Caki2 (cell line): ENCODE data around the gene SPON1. TPM values are rescaled to one million over a fixed set of nuclear protein-coding genes. Genes with fewer than 3 reads are reported as not detected.
"Not testable (repeated sequence)": the region's sequence is repeated elsewhere in the genome, so short reads cannot be mapped to it uniquely, and the experiment has no call there.

Experiments used
- DNase-seq: peaks from one replicate; pipeline ENCODE4 v3.0.0-alpha.2; 2015; ENCODE audit warnings: low read depth
- in situ Hi-C: cut with HindIII; loops from 2 replicates; pipeline ENCODE4 v1.10.0; 2016; ENCODE audit warnings: low sequenced_read_pairs, low pct_unique_long_range_greater_than_20kb, mixed read lengths
- total RNA-seq: library from RNA; depleted of rRNA; stranded (reverse); fragments of >200 nt; shearing (Covaris generic); gene quantifications from 2 replicates; pipeline ENCODE4 v1.2.3, GENCODE V29; 2014; ENCODE audit warnings: low replicate concordance

The SPON1 gene
- total RNA-seq, 1 experiment from 2014 or later: 0.54 TPM

DNA sequence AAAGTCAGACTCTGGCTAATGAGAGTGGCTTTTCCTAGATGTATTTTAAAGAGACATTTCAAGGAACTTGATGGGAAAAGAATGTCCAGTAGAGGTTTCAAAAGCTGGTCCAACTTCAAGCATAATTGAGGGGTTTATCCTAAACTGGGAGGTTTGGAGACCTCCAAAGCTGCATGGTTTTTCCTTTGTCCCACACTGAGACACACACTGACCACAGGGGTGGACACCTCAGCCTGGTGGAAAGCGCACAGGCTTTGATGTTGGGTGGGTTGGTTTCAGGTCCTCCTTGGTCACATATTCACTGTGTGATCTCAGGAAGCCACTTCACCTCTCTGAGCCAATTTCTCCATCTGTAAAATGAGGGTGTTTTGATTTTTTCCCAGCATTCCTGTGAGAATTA, 4.0 kb downstream of the SPON1 start:
- DNase-seq: no peak
- in situ Hi-C loops: no loop called here

DNA sequence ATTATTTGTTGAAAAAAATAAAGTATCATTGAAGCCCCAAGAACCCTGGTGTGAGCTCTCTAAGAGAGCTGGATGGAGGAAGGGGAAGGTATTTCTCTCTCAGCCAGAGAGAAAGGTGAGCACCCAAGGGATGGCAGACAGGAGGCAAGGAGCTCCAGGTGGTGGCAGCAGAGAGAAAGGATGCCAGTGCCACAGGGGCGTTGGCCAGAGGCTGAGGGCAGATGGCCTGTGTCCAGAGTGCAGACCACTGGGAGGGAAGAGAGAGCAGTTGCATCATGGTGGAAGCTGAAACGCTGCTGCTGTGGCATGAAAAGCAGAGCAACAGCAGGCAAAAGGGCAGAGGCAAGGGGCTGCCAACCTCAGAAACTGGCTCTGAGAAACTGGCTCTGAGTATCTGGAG, 8.5 kb downstream of the SPON1 start:
- in situ Hi-C loops: no loop called here
- DNase-seq: peak; percentile 61

DNA sequence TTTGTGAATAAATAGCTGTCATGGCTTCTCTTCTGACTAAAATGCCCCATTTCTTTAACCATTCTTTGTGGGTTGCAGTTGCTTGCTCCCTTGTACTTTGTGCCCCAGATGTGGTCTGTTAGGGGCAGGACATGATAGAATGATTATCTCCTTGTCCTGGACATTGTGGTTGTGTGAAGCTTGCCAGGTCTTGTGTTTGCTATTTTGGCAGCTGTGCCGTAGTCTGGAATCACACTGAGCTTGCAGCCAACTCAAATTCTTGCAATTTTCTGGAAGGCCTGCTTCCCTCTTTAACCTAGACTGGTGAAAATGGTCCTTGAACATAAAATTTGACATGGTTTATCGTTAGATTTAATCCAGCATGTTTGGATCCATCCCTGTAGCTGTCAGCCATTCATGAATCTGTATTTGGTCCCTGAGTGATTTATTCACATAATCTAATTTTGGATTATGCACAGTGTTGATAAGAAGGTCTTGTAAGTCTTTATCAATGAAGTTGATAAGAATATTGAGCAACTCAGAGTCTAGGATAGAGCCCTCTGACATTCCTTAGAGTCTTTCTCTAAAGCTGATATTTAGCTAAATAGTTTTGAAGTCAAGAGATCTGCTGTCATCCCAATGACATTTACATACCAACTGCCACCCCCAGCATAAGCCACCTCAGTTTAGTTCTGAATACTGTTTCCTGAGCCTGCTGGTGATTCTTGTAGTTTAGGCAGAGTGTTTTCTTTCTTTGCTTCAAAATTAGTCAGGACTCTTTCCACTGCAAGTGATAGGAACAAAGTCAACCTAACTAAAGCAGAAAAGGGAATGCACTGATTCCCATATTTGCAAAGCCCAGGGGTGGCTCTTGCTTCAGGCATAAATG, 9.8 kb downstream of the SPON1 start:
- DNase-seq: no peak
- in situ Hi-C loops: no loop called here

DNA sequence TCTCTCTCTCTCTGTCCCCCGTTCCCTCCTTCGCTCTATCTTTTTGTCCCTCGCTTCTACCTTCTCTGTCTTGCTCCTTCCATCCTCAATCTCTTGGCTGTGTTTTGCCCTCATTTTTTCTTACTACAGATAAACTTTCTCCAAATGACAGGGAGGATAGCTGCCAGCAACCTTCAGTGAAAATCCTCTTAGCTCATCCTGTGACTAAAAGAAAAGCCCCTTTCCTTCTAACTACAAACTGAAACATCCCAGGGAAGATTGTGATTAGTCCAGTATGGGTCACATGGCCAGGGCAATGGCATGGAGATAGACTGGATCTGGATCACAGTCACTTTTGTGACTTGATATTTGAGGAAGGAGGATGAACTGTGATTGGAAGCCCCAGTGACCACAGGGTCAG, 10.4 kb downstream of the SPON1 start:
- in situ Hi-C loops: no loop called here

DNA sequence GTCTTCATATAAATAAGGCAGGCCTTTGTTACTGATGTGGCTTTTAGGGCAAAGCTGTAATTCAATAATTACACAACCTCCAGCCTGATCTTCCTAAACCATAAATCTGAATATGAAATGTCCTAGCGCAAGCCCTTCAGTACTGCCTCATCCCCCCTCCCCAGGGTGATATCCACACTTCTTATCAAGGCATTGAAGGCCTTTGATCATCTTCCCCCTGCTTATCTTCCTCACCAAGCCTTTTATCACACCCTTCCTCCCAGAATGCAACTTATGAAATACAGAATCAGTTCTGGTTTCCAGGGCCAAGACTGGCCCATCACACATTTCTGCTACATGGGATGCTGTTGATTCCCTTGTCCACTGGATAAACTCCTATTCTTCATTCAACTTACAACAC, 12.1 kb downstream of the SPON1 start:
- in situ Hi-C loops: no loop called here
- no peak for DNase-seq

More for the DNA sequence above, 10.4 kb downstream of the SPON1 start:
- DNase-seq: no peak

DNA sequence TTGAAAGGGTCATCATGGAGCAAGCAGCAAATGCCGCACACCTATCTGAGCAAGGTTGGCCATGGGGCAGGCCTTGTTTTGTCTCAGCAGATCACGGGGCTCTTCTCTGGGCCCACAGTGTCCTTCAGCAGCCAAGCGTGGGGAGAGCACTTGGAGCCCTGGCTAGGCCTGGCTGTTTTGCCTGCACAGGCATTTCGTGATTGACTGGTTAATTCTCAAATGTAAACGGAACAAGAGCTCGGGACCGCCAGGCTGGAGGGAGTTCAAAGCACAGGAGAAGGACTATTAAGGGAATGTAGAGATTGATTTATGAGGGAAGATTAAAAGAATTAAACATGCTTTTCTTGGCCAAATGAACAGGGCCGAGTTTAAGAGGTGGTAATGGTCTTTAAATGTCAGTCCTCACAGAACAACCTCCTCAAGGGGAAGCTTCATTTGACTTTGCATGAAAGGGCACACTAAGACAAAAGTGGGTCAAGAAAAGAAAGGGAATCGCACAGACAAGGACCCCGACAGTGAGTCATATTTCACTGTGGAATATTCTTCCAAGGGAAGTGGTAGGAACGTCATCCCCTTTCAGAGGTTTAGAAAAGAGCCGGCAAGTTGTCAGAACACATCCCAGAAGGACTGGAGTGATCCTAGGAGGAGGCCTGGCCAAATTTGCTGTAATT, 20.7 kb downstream of the SPON1 start:
- in situ Hi-C loops: no loop called here
- no peak for DNase-seq

DNA sequence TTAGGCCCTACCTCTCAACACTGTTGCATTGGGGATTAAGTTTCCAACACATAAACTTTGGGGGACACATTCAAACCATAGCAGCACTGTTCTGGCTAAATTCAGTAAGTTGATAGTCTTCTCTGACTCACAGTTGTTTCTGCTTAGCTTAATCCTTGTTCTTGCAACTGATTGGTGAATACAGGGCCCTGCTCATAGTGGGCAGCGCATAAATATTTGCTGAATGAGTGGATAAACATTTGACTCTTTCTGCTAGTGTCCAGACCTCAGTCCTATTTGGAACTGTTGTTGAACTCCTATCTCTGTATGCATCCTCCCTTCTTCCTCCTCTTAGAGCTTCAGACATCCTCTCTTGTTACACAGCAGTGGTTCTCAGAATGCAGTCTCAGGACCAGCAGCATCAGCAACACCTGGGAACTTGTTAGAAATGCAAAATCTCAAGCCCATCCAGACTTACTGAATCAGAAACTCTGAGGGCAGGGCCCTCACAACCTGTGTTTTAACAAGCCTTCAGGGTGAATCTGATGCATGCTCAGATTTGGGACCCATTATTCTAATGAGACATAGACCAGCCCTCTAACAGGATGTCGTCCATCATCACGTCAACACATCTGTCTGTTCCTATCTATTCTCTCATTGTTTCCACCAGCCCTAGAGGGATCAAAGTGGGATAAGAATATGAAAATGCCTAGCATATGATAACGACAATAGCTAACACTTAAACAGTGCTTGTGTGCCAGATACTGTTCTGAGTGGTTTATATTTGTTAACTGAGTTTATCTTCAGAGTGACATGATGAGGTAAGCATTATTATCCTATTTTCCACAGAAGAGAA, 22.3 kb downstream of the SPON1 start:
- in situ Hi-C loops: no loop called here
- DNase-seq: no peak

DNA sequence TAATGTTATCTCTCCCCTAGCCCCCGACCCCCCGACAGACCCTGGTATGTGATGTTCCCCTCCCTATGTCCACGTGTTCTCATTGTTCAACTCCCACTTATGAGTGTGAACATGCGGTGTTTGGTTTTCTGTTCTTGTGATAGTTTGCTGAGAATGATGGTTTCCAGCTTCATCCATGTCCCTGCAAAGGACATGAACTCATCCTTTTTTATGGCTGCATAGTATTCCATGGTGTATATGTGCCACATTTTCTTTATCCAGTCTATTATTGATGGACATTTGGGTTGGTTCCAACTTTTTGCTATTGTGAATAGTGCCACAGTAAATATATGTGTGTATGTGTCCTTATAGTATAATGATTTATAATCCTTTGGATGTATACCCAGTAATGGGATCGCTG, 24.2 kb downstream of the SPON1 start:
- in situ Hi-C loops, DNase-seq: not testable (repeated sequence)

DNA sequence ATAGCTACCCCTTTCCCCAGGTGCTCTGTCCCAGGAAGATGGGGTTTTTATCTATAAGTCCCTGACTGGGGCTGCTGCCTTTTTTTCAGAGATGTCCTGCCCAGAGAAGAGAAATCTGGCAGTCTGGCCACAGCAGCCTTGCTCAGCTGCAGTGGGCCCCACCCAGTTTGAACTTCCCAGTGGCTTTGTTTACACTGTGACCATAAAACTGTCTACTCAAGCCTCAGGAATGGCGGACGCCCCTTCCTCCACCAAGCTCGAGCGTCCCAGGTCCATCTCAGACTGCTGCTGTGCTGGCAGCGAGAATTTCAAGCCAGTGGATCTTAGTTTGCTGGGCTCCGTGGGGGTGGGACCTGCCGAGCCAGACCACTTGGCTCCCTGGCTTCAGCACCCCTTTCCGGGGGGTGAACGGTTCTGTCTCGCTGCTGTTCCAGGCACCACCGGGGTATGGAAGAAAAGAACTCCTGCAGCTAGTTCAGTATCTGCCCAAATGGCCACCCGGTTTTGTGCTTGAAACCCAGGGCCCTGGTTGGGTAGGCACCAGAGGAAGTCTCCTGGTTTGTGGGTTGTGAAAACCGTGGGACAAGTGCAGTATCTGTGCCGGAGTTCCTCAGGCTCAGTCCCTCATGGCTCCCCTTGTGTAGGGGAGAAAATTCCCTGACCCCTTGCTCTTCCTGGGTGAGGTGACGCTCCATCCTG, 29.8 kb downstream of the SPON1 start:
- in situ Hi-C loops: not testable (repeated sequence)
- peak; percentile 7 for DNase-seq

DNA sequence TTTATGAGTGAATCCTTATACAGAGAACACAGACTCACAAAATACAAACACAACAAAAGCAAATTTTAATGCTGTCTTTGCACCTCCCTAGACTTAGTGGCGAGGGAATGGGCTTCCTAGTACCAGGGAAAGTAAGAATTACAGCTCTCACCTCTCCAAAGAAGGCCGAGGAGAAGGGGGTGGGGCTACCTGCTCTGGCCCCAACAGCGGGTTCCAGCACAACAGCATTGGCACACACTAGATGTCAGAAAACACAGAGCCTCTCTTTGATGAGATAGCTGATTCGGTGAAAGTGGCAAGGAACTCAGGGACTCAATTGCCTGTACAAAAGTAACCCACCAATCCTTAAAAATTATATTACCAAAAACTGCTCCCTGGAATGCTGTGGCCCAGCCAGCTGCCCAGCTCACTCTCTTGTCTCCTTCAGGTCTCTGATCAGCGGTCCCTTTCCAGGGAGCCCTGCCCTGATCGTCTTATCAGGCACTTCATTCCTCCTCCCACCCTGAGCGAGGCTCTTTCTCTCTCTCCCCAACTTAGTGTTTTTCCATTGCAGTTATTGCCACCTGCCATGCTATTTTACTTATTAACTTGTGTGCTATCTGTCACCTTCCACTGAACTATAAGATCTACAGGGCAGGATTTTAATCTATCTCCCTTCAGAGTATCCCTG, 30.7 kb downstream of the SPON1 start:
- no peak for DNase-seq
- in situ Hi-C loops: no loop called here

DNA sequence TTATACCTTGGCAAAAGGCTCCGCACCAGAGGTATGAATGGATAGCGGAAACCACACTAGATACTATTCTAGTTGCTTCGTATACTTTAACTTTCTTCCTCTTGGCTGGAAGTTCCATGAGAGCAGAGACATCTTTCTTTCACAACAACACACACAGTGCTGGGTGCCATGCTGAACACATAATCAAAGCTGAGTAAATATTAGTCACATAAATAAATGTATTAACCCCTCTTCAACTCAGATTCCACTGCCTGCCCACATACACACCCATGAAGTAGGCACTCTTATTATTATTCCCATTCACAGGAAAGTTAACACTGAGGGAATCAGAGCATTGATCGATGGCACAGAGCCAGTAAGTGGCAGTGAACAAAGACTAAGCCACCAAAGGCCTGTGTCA, 35.4 kb downstream of the SPON1 start:
- in situ Hi-C loops: no loop called here
- DNase-seq: no peak

DNA sequence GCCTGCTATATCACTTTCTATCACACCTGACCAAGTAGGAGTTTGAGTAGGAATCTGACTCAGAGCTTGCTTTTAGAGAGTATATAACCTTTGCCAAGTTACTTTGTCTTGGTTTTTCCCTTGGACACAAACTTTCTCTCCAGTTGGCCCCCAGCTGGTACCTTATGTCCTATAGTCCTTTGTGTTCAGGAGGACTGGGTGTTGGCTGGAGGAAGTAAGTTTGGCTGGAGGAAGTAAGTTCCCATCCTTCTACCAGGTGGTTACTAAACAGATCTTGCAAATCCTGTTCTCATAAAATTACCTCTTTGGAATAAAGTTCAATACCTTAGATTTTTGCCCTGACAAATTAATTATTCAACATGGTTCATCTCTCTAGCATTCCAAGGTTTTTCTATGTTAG, 37.2 kb downstream of the SPON1 start:
- DNase-seq: no peak
- in situ Hi-C loops: no loop called here

DNA sequence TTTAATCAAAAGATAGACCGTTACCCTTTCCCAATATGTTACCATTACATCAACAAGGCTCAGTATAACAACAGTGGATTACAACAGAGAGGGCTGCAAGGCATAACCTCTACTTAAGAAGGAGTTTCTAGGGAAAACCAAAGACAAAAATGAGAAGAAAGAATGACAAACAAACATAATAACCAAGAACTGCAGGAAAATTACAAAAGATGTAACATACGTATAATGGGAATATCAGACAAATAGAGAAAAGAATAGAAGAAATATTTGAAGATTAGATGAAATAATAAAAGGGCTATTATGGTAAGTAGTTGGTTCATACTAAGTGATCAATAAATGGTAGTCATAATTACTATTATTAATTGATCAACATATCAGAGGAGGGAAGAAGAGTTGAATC, 39.1 kb downstream of the SPON1 start:
- DNase-seq: no peak
- in situ Hi-C loops: no loop called here

DNA sequence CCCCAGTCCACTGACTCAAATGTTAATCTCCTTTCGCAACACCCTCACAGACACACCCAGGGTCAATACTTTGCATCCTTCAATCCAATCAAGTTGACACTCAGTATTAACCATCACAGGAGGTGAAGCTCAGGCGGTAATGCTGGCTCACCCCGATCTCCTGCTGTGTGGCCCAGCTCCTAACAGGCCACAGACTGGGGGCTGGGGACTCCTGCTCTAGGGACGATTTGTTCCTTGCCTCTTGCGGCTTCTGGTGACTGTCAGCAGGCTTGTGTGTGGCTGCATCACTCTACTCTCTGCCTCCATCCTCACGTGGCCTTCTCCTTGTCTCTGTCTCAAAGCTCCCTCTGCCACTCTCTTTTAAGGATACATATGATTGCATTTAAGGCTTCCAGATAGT, 45.0 kb downstream of the SPON1 start:
- in situ Hi-C loops: no loop called here
- no peak for DNase-seq

DNA sequence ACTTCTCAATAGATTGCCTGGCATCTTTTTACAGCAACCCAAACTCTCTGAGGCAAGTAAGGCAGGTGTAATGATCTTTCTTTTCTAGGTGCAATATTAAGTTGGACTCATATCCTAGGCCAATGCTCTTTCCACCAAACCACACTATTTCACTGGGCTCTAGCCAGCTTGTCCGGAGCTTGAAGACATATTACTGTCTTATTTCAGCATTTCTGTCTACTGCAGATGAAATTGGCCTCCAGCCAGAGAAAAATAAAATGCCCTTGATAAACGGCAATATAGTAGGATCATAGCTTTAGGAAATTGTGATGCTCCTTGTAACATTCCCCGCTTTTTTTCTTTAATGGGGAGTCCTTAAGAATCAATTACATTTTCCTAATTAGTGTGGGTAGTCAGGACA, 48.1 kb downstream of the SPON1 start:
- DNase-seq: no peak
- in situ Hi-C loops: no loop called here

DNA sequence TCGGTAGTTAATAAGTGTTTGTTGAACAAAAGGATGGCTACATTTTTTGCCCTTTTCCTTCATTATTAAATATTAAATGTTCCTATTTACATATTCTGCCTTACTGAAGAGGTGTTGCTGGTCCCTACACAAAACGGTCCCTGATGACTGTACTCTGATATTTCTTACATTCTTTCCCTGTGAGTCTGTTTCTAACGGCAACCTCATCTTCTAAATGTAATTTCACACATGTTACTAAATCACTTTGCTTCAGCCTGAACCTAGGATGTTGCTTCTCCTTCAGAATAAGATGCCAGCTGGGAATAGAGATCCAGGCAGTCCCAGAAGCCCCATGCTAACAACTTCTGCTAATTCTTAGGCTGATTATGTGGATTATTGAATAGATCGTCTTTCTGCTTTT, 50.3 kb downstream of the SPON1 start:
- no peak for DNase-seq
- in situ Hi-C loops: no loop called here

DNA sequence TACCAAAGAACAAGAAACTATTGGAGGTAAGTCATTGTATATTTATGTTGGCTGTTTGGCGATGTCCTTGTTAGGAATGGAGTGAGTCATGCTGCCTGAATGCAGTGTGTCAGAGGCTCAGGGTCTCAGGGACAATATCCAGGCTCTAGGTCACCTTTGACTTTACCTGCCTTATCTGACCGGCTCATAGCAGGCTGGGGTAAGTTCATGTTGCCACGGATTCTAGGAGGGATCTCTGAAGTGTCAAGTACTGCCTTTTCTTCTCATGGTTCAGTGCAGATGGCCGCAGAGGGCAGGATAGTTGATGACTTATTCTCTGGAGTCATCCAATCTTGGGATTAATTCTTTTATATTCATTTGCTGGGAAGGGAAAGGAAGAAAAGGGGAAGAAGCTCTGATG, 53.2 kb downstream of the SPON1 start:
- DNase-seq: peak; percentile 89
- in situ Hi-C loops: no loop called here

DNA sequence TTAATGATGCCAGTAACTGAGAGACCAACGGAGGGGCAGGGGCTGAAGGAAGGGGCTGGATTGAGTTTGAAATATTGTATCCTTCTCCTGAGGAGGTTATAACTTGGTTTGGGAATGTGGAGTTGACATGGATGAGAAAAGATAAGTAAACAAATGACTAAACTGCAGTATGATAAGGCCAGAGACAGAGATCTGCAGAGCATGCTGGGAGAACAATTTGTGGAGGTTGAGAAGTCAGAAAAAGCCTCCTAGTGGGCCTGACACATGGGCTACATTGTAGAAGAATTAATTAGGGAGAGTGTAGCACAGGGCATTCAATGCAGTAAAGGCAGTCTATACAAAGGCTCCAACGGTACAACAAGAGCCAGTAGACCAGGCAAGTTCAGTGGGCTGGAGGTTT, 55.9 kb downstream of the SPON1 start:
- in situ Hi-C loops: no loop called here
- DNase-seq: peak; percentile 53
